GM23338 (cell line): ENCODE data around the gene HOMER1. TPM values are rescaled to one million over a fixed set of nuclear protein-coding genes. Genes with fewer than 3 reads are reported as not detected.

Experiments
- ATAC-seq: fragments of 200-7000 bp; cut with Tn5 transposase; 3 replicates; pipeline ENCODE4 v1.9.1; 2020
- DNase-seq: peaks from one replicate; pipeline ENCODE4 v3.0.0-alpha.2; 2015; ENCODE audit warnings: low spot score
- H2AFZ ChIP-seq: fragments of 200-600 bp; sonication (generic); 2 replicates; pipeline ENCODE4 v1.8.0; 2016; ENCODE audit warnings: antibody characterized with exemption, mild to moderate bottlenecking, moderate library complexity
- H3F3A ChIP-seq: fragments of 200-600 bp; sonication (generic); replicated peaks from 2 replicates; pipeline ENCODE4 v1.8.0; 2017; ENCODE audit warnings: antibody characterized with exemption, mixed run types, low read depth
- H3K27ac ChIP-seq: fragments of 200-600 bp; sonication (generic); 2 replicates; pipeline ENCODE4 v1.6.1; 2016; ENCODE audit warnings: low read depth
- H3K27me3 ChIP-seq: fragments of 200-600 bp; sonication (generic); 2 replicates; pipeline ENCODE4 v1.8.0; 2016; ENCODE audit warnings: mild to moderate bottlenecking, mixed run types, moderate library complexity; ENCODE audit not compliant: insufficient read depth
- H3K36me3 ChIP-seq: fragments of 200-600 bp; sonication (generic); 2 replicates; pipeline ENCODE4 v1.8.0; 2016; ENCODE audit warnings: mild to moderate bottlenecking; ENCODE audit not compliant: insufficient read depth
- H3K4me1 ChIP-seq: fragments of 200-600 bp; sonication (generic); 2 replicates; pipeline ENCODE4 v1.8.0; 2016; ENCODE audit warnings: mild to moderate bottlenecking, moderate library complexity; ENCODE audit not compliant: insufficient read depth
- H3K4me2 ChIP-seq: fragments of 200-600 bp; sonication (generic); 2 replicates; pipeline ENCODE4 v1.7.1; 2017; ENCODE audit warnings: mixed run types
- H3K4me3 ChIP-seq: fragments of 200-600 bp; sonication (generic); 2 replicates; pipeline ENCODE4 v1.6.1; 2016; ENCODE audit warnings: mixed run types
- H3K79me2 ChIP-seq: fragments of 200-600 bp; sonication (generic); replicated peaks from 2 replicates; pipeline ENCODE4 v1.8.0; 2017; ENCODE audit warnings: mild to moderate bottlenecking; ENCODE audit not compliant: insufficient read depth
- H3K9me2 ChIP-seq: fragments of 200-600 bp; sonication (generic); 2 replicates; pipeline ENCODE4 v1.8.0; 2017; ENCODE audit not compliant: insufficient read depth
- H4K20me1 ChIP-seq: fragments of 200-600 bp; sonication (generic); replicated peaks from 2 replicates; pipeline ENCODE4 v1.8.0; 2017; ENCODE audit warnings: mild to moderate bottlenecking; ENCODE audit not compliant: insufficient read depth
- H3K27ac Mint-ChIP-seq: 2 replicates; pipeline ENCODE4 v1.8.0; 2020; ENCODE audit warnings: inconsistent platforms, mild to moderate bottlenecking, moderate library complexity, mixed read lengths
- H3K27me3 Mint-ChIP-seq: 3 replicates; pipeline ENCODE4 v1.8.0; 2022; ENCODE audit warnings: low read depth, mild to moderate bottlenecking, moderate library complexity, mixed read lengths, inconsistent platforms; ENCODE audit not compliant: insufficient read depth, poor library complexity
- H3K36me3 Mint-ChIP-seq: 3 replicates; pipeline ENCODE4 v1.8.0; 2021; ENCODE audit warnings: low read depth, mild to moderate bottlenecking, inconsistent platforms, moderate library complexity, mixed read lengths
- H3K4me1 Mint-ChIP-seq: 3 replicates; pipeline ENCODE4 v1.8.0; 2020; ENCODE audit warnings: mild to moderate bottlenecking, inconsistent platforms, mixed read lengths
- H3K4me3 Mint-ChIP-seq: 3 replicates; pipeline ENCODE4 v1.8.0; 2021; ENCODE audit warnings: moderate library complexity, mild to moderate bottlenecking, inconsistent platforms, mixed read lengths
- H3K9me3 Mint-ChIP-seq: 3 replicates; pipeline ENCODE4 v1.8.0; 2020; ENCODE audit warnings: moderate library complexity, mild to moderate bottlenecking, inconsistent platforms, mixed read lengths
- CREB1 ChIP-seq: fragments of 250-450 bp; sonication (Bioruptor Pico); IDR thresholded peaks from 2 replicates; pipeline ENCODE4 v1.5.0; 2020; ENCODE audit warnings: low read depth, mild to moderate bottlenecking, moderate library complexity
- EZH2 ChIP-seq: fragments of 200-600 bp; sonication (generic); IDR thresholded peaks from one replicate; pipeline ENCODE4 v1.8.0; 2017; ENCODE audit warnings: antibody characterized with exemption, mild to moderate bottlenecking, low read depth; ENCODE audit not compliant: unreplicated experiment
- JUNB ChIP-seq: IDR thresholded peaks from one replicate; pipeline ENCODE4 v1.6.1; 2016; ENCODE audit warnings: antibody characterized with exemption; ENCODE audit not compliant: unreplicated experiment
- NANOG ChIP-seq: IDR thresholded peaks from 2 replicates; pipeline ENCODE4 v1.6.1; 2016; ENCODE audit warnings: antibody characterized with exemption, borderline replicate concordance
- POLR2AphosphoS5 ChIP-seq: IDR thresholded peaks from 2 replicates; pipeline ENCODE4 v1.6.1; 2016; ENCODE audit warnings: antibody characterized with exemption, low read depth
- STAT1 ChIP-seq: IDR thresholded peaks from one replicate; pipeline ENCODE4 v1.6.1; 2016; ENCODE audit warnings: antibody characterized with exemption; ENCODE audit not compliant: unreplicated experiment
- ZNF331 ChIP-seq: fragments of 250-450 bp; sonication (Bioruptor Pico); IDR thresholded peaks from 2 replicates; pipeline ENCODE4 v1.5.0; 2020; ENCODE audit warnings: low read depth, mild to moderate bottlenecking, moderate library complexity
- ZNF462 ChIP-seq: fragments of 250-450 bp; sonication (Bioruptor Pico); IDR thresholded peaks from 2 replicates; pipeline ENCODE4 v1.5.0; 2020; ENCODE audit warnings: mild to moderate bottlenecking, moderate library complexity
- polyA plus RNA-seq: library from polyadenylated mRNA; unstranded; fragments of >200 nt; fragmentation: Nextera tagmentation; extraction: Ambion mirVana; gene quantifications from 2 replicates; pipeline ENCODE4 v1.2.1, GENCODE V29; 2016
- total RNA-seq: library from RNA; depleted of rRNA; stranded (reverse); fragments of >200 nt; shearing (Covaris generic); gene quantifications from 2 replicates; pipeline ENCODE4 v1.2.3, GENCODE V29; 2014
- TF ChIP-seq, protein P1 (sequence below), 2 experiments: fragments of 200-600 bp in 1 of 2; sonication (generic) in 1 of 2; conservative IDR thresholded peaks; 2 replicates each; pipeline versions ENCODE4 v1.5.1 to v1.6.1; 2016 to 2017; ENCODE audit warnings: antibody characterized with exemption in 2 of 2, low read depth in 2 of 2, mild to moderate bottlenecking in 2 of 2, moderate library complexity in 1 of 2
- TF ChIP-seq, protein P2 (sequence below): IDR thresholded peaks from one replicate; pipeline ENCODE4 v1.6.1; 2018; ENCODE audit warnings: antibody characterized with exemption; ENCODE audit not compliant: unreplicated experiment

The HOMER1 gene
- total and polyA plus RNA-seq, 2 experiments from 2014 or later: 45.1 to 80.3 TPM

DNA sequence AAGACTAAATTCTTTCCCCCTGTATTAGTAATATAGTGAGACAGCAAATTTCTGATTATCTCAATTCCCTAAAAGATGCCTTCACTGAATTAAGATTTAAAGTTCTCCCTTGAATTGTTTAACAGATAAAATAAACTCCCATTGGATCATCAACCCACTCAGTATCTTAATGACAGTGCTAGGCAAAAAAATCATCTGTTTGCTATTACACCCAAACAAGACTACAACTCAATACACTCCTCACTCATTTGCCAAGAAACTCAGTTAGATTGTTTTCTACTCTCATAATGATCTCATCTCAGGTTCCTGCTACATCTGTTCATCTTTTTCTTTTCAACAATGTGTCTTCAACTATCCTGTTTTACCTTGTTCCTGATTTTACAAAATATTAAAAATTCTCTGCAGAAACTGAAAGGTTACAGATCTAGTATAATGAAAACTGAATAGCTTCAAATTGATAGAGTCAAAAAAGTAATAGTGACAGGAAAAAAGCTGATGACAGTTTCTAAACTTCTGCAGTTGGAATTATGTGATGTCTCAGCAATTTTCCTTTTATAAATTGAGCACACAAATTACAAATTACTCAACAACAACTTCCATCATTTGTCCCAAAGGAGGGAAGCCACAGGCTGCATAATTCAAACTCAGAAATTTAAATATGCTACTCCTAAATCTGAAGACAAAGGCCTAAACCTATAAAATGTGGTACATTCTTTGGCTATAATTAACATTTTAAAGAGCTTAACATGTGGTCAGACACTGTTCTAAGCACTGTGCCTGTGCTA, 39.4 kb downstream of the HOMER1 start:
- no peak overlapping the region for H2AFZ ChIP-seq
- Mint-ChIP-seq H3K4me1 (peaks cover 72% of the 10 kb centered on the region), H3K4me3 (no peak overlapping the region), H3K36me3 (no peaks in the 10 kb centered on the region), H3K27ac (peak overlapping the region; percentile 85), H3K9me3 (no peaks in the 10 kb centered on the region), H3K27me3 (no peaks in the 10 kb centered on the region)
- no peak overlapping the region for H3K27ac ChIP-seq
- DNase-seq (no peak), ATAC-seq (no peak)
- peaks cover 56% of the 10 kb centered on the region for H3K4me1 ChIP-seq
- H3F3A ChIP-seq: no peaks in the 10 kb centered on the region
- 0 out of 2 replicates have a peak overlapping the region, but pooled peaks have one; percentile 6 for H3K4me3 ChIP-seq
- no peaks in the 10 kb centered on the region; the same call in 1 of the 2 replicates for H4K20me1 ChIP-seq
- H3K79me2 ChIP-seq: peaks cover 99% of the 10 kb centered on the region
- no peaks in the 10 kb centered on the region for H3K9me2 ChIP-seq
- no peaks in the 10 kb centered on the region for H3K36me3 ChIP-seq
- peak overlapping the region; percentile 20; the same call in 1 of the 2 replicates for H3K4me2 ChIP-seq
- no peaks in the 10 kb centered on the region for H3K27me3 ChIP-seq
- no peak for TF ChIP-seq JUNB
- TF ChIP-seq POLR2AphosphoS5: no peak
- no peak for TF ChIP-seq CREB1 (CRISPR knock-in tag)
- TF ChIP-seq STAT1: no peak
- TF ChIP-seq ZNF331: no peak
- TF ChIP-seq, protein P1, sequence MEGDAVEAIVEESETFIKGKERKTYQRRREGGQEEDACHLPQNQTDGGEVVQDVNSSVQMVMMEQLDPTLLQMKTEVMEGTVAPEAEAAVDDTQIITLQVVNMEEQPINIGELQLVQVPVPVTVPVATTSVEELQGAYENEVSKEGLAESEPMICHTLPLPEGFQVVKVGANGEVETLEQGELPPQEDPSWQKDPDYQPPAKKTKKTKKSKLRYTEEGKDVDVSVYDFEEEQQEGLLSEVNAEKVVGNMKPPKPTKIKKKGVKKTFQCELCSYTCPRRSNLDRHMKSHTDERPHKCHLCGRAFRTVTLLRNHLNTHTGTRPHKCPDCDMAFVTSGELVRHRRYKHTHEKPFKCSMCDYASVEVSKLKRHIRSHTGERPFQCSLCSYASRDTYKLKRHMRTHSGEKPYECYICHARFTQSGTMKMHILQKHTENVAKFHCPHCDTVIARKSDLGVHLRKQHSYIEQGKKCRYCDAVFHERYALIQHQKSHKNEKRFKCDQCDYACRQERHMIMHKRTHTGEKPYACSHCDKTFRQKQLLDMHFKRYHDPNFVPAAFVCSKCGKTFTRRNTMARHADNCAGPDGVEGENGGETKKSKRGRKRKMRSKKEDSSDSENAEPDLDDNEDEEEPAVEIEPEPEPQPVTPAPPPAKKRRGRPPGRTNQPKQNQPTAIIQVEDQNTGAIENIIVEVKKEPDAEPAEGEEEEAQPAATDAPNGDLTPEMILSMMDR (conservative IDR thresholded peaks at IDR 0.05; ENCODE audit: low read depth in 2 of 2): no peak
- no peak for TF ChIP-seq NANOG
- TF ChIP-seq EZH2: no peak
- TF ChIP-seq, protein P2, sequence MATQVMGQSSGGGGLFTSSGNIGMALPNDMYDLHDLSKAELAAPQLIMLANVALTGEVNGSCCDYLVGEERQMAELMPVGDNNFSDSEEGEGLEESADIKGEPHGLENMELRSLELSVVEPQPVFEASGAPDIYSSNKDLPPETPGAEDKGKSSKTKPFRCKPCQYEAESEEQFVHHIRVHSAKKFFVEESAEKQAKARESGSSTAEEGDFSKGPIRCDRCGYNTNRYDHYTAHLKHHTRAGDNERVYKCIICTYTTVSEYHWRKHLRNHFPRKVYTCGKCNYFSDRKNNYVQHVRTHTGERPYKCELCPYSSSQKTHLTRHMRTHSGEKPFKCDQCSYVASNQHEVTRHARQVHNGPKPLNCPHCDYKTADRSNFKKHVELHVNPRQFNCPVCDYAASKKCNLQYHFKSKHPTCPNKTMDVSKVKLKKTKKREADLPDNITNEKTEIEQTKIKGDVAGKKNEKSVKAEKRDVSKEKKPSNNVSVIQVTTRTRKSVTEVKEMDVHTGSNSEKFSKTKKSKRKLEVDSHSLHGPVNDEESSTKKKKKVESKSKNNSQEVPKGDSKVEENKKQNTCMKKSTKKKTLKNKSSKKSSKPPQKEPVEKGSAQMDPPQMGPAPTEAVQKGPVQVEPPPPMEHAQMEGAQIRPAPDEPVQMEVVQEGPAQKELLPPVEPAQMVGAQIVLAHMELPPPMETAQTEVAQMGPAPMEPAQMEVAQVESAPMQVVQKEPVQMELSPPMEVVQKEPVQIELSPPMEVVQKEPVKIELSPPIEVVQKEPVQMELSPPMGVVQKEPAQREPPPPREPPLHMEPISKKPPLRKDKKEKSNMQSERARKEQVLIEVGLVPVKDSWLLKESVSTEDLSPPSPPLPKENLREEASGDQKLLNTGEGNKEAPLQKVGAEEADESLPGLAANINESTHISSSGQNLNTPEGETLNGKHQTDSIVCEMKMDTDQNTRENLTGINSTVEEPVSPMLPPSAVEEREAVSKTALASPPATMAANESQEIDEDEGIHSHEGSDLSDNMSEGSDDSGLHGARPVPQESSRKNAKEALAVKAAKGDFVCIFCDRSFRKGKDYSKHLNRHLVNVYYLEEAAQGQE: no peak
- no peak for TF ChIP-seq ZNF462
